ENCODE results near the gene CYP26A1.
"Not testable (repeated sequence)": the region's sequence is repeated elsewhere in the genome, so short reads cannot be mapped to it uniquely, and the experiment has no call there.

CYP26A1 gene

DNA sequence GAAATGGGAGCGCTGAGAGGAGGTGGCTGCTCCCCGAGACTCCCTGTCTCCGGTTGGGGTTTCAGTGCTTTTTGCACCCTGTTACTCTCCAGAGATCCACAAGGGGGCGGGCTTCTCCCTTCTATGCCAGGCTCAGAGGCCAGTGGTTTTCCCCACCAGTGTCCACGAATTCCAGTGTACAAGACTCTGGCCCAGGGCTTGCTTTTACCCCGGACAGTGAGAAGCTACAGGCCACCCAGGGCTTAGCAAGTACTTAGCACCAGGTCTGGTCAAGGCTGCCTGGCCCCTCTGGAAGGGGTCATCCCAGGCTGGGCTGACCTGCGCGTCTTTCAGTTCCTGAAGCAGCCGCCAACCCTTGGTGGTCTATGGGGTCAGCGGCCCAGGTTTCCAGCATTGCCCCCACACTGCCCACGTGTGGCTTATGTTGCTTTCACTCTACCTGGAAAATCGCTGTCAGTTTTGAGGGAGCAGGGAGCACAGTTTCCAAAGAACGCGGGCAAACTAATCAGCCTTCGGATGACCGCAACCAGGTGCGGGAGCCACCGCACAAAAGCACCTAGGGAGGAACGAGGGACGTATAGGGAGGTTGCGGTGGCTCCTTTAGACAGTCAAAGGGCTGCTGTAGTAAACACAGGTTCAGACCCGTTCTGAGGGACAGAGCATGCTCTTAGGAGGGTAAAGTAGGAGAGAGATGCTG lies 6.8 kb downstream of the CYP26A1 start:
- DNase-seq: peak; percentile 68 to 83 (median 78)

DNA sequence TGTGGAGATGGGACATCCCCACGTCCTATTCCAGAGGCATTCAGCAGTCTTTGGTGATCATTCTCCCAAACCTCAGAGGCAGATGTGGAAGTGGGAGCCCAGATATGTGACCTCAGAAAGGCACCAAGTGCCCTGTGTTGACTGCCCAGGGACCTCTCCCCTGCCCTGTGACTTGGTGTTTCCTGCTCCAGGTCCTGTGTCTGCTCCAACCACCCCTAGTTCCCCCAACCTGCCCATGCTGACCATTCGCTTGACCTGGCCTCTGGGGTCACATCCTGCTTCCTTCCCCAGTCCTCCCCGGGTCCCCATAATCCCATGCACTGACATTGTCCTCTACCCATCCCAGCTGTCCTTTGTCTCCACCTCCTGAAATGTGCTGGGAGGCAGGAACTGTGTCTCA lies 7.6 kb downstream of the CYP26A1 start:
- DNase-seq: no peak

DNA sequence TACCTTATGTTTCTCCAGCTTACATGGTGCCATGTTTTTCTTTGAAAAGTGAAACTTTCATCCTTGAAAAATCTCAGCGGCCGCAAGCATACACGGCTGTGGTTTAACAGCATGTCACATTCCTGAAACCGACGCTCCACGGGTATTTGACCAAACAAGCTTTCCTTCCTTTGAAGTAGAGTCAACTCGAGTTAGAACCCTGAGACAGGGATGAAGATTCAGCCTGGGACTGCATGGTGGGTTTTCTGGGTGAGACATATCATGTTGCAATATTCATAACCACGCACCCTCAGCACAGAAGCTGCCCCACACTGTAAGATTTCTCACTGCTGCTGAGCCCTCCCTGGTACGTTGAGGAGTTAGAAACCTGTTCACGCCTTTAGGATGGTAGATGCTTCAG lies 8.1 kb downstream of the CYP26A1 start:
- DNase-seq: no peak

DNA sequence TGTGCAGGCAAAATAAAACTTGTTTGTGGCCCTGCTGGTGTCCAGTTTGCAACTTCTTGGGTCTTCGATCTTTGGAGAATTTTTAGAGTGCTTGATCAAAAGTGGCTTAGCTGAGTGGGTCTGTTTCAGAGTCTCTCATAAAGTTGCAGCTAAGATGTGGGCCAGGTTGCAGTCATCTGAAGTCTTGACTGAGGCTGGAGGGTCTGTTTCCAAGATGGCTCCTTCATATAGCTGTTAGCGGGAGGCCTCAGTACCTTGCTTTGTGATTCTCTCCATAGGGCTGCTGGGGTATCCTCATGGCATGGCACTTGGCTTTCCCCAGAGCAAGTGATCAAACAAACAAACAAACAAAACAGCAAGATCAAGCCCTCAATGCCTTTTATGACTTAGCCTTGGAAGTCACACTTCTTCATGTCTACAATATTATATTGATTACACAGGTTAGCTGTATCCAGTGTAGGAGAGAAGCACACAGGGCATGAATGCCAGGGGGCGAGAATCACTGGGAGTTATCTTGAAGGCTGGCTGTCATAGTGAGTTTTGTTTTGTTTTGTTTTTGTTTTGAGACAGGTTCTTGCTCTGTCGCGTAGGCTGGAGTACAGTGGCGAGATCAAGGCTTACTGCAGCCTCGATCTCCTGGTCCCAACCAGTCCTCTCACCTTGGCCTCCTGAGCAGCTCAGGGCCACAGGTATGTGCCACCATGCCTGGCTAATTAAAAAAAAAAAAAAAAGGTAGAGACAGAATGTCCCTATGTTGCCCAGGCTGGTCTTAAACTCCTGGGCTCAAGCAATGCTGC lies 10.2 kb downstream of the CYP26A1 start:
- DNase-seq: no peak

DNA sequence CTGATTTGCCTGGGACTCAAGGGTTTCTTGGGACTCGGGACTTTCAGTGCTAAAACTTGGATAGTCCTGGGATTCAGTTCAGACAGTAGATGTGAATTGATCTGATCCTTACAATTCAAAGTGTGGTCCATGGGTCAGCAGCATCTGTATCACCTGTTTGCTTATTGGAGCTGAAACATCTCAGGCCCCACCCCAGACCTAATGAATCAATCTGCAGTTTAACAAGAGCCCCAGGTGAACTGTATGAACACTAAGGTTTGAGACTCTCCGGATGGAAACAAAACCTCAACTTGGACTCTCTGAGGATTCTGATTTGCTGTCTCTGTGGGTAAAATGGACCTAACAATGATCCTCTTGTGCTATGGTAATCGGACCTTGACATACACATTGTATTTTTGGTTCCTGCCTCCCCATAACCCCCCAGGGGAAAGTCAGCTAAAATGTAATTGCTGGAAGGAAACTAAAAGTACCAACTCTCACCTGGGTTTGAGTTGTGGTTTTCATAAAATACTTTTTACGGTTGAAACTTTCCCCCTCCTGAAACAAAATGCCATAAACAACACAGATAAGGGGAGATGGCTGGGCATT lies 11.7 kb downstream of the CYP26A1 start:
- DNase-seq: no peak

DNA sequence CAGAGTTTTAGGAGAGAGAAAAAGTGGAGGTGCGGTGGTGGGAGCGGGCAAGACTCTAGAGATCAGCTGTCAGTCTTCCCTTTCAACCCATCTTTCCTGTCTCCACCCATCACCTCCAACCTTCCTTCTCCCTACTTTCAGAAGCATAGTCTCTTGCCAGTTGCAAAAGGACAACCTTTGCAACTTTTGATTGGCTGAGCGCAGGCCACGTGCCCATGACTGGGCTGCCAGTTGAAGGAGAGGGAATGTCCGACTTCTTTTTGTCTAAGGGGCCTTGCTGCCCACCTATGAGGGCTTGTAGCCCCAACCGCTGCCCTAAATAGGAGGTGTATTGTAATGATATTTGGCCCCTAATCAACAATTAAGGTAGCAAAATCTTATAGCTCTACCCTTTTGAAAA lies 12.6 kb downstream of the CYP26A1 start:
- no peak for DNase-seq

DNA sequence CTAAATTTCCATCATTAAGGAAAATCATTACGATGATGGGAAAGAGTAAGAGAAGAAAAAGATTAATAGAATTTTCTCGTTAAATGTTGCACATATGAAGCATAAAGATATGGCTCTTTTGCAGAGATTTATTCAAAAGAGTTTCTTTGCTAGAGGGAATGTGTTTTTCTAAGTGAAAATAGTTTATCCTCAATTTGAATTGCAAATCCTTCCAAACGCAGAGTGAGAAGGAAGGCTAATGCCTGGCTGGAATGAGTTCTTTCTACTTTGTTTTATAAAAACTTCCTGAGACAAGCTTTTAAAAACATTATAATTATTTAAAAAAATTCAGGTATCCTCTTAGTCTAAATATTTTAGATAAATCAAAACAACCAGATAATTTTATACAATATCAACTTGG lies 14.2 kb downstream of the CYP26A1 start:
- no peak for DNase-seq

DNA sequence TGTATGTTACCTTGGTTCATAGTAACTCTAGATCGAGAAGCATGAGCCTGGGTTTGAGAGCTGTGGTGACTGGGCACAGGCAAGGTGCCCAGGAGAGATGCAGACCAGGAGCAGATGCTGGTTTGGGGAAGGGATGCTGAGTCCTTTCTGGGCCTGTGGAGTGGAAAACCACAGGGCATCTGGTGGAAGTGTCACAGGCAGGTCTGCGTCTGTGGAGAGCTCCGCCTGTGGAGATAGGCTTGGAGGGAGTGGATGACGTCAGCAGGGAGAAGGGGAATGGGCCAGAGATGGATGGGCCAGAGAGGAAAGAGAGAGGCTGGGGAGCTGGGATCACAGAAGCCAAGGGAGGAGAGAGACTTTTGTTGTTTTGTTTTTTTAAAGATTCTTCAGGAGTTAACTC lies 14.8 kb downstream of the CYP26A1 start:
- DNase-seq: no peak

DNA sequence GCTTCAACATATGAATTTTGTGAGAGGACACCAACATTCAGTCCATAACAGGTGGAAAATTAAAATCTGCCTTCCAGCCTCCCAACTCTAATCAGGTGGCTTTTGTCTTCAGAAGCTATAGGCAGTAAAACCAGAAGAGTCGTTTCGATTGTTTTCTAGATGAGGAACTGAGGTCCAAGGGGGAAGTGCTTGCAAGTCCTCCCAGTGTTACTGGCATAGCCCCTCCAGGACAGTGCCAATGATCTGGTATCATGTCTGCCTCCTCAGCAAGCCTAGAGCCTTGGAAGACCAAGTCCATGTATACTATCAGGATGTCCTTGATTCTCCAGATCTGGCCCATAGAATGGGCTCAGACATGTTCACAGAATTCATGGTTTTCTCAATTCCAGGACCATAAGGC lies 16.9 kb downstream of the CYP26A1 start:
- peak; percentile 25 to 31 (median 27) for DNase-seq

DNA sequence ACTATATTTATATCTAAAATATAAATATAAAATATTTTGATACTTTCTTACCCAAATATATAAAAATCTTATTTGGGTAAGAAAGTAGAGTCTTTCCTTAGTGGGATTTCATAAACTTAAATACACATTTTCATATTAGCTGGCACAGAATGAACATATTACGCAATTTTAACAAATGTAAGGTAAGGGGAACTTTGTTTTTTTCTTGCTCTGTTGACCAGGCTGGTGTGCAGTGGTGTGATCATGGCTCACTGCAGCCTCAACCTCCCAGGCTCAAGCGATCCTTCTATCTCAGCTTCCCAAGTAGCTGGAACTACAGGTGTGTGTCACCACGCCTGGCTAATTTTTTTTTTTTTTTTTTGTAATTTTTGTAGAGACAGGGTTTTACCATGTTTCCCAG lies 18.3 kb downstream of the CYP26A1 start:
- no peak for DNase-seq

DNA sequence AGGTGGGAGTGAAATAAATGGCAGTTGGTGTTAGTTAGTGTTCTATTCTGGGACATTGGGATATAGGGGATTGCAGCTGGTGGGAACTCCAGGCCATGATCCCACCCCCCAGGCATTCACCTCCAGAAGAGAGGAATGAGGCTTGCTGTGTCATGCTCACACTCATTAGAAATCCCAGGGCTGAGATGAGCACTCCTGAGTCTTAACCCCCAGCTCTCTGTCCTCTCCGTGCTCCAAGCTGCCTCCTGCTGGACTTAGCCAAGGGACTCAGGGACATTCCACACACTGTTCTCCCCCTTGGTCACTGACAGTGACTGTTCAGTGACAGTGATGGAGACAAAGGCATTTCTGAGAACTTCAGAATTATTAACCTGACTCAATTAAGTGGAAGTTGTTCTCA lies 21.5 kb downstream of the CYP26A1 start:
- no peak for DNase-seq

DNA sequence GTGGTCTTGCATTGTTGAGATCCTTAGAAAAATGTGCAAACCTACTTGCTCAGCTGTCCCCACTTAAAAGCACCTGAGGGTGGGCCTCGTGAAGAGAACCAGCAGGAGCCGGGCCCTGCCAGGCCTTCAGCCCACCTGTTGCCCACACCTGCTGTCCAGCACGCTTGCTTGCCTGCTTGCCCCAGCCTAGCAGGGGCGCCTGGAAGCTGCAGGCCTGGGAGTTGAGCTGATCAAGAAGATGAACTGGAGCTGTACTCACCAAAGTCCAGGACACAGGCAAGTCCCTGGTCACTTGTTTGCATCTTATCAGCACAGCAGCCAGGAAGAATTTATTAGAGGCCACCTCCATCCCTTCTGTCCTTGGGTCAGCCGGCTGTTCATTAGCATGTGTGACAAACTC lies 23.2 kb downstream of the CYP26A1 start:
- no peak for DNase-seq

DNA sequence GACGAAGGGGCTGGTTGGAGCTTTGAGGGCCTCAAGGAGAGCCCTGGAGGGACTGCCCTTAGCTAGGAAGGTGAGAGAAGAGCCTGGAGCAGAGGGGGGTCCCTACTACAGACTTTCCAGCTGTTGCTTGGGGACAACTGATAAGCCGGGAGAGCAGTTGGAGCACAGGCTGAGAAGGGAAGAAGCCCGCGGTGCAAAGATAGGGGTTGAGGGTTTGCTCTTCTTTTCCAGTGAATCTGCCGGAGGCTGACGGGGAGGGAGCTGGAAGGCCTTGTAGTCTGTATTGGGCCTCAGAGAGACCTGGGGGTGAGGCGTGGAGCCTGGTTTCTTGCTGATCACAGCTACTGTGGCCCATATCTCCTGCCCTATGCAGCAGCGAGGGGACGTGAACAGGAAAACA lies 23.7 kb downstream of the CYP26A1 start:
- no peak for DNase-seq

DNA sequence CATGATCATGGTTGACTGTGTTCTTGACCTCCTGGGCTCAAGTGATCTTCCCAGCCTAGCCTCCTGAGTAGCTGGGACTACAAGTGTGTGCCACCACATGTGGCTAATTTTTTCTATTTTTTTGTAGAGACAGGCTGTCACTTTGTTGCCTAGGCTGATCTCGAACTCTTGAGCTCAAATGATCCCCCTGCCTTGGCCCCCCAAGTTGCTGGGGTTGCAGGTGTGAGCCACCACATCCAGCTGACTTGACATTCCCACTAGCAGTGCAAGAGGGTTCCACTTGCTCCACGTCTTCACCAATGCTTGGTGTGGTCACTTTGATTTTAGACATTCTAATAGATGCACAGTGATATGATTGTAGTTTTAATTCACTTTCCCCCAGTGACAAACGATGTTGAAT lies 25.1 kb downstream of the CYP26A1 start:
- no peak for DNase-seq

DNA sequence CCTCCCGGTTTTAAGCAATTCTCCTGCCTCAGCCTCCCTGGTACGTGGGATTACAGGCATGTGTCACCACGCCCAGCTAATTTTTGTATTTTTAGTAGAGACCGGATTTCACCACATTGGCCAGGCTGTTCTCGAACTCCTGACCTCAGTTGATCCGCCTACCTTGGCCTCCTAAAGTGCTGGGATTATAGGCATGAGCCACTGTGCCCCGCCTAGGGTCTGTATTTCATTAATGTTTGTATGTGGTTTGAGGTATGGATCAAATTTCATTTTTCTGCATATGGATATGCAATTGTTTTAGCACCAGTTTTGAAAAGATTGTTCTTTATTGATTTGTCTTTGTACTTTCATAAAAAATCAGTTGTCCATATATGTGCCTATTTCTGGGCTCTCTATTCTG lies 26.0 kb downstream of the CYP26A1 start:
- DNase-seq: no peak

DNA sequence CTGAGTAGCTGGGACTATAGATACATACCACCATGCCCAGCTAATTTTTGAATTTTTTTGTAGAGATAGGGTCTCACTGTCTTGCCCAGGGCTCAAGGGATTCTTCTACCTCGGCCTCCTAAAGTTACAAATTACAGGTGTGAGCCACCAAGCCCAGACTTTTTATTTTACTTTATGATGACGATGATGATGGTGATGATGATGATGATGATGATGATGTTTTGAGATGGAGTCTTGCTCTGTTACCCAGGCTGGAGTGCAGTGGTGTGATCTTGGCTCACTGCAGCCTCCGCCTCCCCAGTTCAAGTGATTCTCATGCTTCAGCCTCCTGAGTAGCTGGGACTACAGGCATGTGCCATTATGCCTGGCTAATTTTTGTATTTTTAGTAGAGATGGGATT lies 27.5 kb downstream of the CYP26A1 start:
- DNase-seq: not testable (repeated sequence)

DNA sequence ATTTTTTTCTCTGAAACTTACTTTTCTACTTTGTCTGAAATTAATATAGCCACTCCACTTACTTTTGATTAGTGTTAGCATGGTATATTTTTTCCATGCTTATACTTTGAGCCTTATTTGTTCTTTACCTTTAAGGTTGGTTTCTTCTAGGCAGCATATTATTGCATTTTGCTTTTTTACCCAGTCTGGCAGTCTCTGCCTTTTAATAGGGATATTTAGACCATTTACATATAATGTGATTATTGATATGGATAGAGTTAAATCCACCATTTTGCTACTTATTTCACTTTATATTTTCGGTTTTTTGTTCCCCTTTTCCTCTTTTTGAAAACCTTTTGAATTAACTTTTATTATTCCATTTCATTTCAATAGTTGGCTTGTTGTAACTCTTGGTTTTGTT lies 30.3 kb downstream of the CYP26A1 start:
- no peak for DNase-seq

DNA sequence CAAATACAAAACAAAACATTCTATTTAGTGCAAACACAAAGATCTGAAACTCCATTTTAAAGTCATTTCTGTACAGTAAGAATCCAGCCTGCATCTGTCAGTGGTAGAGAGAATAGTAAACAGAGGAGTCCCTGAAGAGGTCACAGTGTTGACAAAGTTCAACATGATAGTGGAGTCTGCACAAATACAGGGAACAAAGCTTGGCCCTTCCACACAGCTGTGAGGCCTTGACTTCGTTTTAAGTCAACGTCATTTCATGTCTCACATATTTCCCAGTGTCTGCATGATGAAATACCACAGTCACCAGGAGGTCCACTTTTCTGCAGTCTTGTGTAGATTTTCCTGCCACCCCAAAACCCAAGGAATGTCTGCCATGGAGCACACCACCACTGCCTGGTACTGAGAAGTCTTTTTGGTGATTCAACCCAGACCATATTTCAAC lies 33.0 kb downstream of the CYP26A1 start:
- DNase-seq: no peak

DNA sequence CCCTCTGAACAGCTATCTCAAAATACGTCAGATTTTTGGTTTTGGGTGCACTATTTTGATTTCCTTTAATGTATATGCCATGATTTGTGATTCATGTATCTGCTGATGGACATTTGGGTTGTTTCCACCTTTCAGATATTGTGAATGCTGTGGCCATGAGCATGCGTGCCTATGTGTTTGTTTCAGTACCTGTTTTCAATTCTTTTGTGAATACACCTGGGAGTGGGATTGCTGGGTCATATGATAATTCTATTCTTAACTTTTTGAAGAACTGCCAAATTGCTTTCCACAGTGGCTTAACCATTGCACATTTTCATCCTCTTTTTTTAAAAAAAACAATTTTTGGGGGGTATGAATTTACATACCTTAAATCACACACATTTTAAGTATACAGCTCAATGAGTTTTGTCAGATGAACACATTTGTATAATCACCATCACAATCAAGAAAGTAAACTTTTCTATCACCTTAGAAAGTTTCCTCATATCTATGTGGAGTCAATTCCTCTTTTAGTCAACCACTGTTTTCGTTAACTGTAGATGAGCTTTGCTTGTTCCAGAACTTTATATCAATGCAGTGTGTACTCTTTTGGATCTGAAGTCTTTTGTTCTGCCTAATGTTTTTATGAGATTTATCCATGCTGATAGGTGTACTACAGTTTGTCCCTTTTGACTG lies 36.9 kb downstream of the CYP26A1 start:
- no peak for DNase-seq

DNA sequence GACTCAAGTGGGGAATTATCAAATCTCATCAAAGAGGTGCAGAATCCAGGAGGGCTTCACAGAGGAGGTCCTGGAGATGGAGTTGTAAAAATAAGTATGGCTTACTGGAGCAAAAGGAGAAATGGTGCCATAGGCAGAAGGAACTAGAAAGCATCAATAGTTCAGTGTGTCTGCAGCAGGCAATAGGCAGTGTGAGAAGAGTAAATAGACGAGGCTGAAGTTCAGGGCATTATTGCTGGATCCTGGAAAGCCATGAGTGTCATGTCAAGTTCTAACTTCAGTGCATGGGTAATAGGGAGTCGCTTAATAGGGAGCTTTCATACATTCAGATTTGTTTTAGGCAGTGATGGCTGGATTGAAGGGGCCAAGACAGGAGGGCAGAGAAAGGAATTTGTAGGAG lies 39.3 kb downstream of the CYP26A1 start:
- no peak for DNase-seq

DNA sequence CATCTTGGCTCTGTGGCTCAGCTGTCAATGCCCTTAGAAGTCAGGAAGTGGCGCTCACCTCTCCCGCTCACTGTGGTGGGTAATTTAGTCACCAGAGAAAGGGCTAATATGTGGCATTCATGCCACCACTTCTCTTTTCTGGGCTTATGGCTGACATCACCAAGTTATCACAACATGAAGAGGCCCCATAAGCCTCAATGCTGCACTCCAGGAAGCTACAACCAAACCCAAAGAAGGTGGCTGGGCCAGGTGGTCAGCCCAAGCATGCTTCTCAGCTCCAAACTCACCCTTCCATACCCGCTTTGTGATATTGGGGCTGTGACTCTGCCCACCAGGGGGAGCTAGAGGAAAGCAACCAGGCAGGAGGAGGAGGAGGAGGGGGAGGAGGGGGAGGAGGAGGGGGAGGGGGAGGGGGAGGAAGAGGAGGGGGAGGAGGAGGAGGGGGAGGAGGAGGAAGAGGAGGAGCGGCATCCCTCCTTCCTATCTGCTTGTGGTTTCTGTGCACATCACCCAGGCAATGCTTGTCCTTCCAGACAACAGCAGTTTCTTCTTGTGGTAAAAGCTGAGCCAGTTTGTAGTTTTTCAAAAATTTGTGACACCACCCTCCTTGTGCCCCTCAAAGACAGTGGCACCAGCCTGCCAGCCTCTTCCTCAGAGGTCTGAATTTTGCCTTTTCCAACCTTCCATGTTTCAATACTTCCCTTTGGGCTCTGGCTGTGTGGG lies 42.1 kb downstream of the CYP26A1 start:
- DNase-seq: peak; percentile 62 to 85 (median 72)

DNA sequence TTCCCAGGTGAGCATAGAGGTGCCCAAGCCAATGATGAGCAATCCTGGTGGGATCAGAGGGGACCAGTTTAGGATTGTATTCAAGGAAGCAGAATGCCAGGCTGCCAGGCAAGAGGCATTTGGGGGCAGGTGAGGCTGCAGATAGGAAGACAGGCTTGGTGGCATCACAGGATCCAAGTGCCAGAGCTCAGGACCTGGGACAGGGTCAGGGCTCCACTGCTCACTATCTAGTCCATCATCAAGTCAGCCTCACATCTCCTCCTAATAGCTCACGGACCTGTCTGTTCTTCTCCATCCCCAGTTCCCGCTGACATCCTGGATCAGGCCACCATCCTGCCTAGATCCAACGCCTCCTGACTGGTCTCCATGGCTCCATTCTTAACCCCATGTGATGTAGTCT lies 47.6 kb downstream of the CYP26A1 start:
- no peak for DNase-seq

DNA sequence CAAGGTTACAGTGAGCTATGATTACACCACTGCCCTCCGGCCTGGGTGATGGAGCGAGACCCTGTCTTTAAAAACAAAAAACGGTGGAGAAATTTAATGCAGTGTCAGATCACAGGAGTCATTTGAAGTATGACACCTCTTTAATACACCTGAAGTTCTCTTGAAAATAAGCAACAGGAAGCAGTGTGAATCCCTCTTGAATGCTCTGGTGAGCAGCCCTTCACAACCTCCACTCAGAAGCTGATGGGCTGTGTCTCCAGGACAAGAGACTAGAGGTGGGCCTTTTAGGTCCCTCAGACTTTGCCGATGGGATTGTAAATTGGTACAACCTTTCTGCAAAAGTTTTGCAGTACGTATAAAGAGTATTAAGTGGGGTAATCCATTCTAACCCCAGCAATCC lies 50.1 kb downstream of the CYP26A1 start:
- no peak for DNase-seq

Data from suppressor macrophage treated with lipopolysaccharide for 1 hour (primary cell).